Activated T-helper 17 cell treated with anti-CD3 and anti-CD28 coated beads, Interleukin-2, amount 50 U/mL, for 72 hours (primary cell): Measurements from ENCODE around the gene KCNS1. TPM values are rescaled to one million over a fixed set of nuclear protein-coding genes. Genes with fewer than 3 reads are reported as not detected.
A peak's percentile ranks its signal among the peaks of the same experiment; 100 is the strongest.

Experiments
- ATAC-seq: fragments of 150-1000 bp; cut with Tn5 transposase; replicated peaks from 2 replicates; pipeline ENCODE4 v1.10.0; 2021; ENCODE audit warnings: mild to moderate bottlenecking, moderate library complexity
- H3K27ac Mint-ChIP-seq: one replicate; pipeline ENCODE4 v1.8.0; 2022; ENCODE audit warnings: mixed read lengths
- H3K27me3 Mint-ChIP-seq: one replicate; pipeline ENCODE4 v1.8.0; 2022; ENCODE audit warnings: mixed read lengths
- H3K36me3 Mint-ChIP-seq: one replicate; pipeline ENCODE4 v1.8.0; 2022; ENCODE audit warnings: low read depth, mild to moderate bottlenecking, mixed read lengths
- H3K4me1 Mint-ChIP-seq: one replicate; pipeline ENCODE4 v1.8.0; 2022; ENCODE audit warnings: mixed read lengths
- H3K4me3 Mint-ChIP-seq: one replicate; pipeline ENCODE4 v1.8.0; 2022; ENCODE audit warnings: mild to moderate bottlenecking, mixed read lengths
- H3K9me3 Mint-ChIP-seq: one replicate; pipeline ENCODE4 v1.8.0; 2022; ENCODE audit warnings: mixed read lengths
- total RNA-seq, 2 donors: library from RNA; stranded (reverse); gene quantifications; one replicate each; pipeline ENCODE4 v1.2.3, GENCODE V29; 2022

The KCNS1 gene
- total RNA-seq, 2 donors from 2014 or later = 0.15 to 0.24 TPM

GRCh38 chr20:45056473-45057173 lies 44.3 kb downstream of the KCNS1 start:
- Mint-ChIP-seq H3K4me3 (no peak overlapping the region), H3K36me3 (peaks cover 99% of the 10 kb centered on the region), H3K27ac (peak overlapping the region; percentile 90), H3K9me3 (no peaks in the 10 kb centered on the region), H3K27me3 (no peaks in the 10 kb centered on the region), H3K4me1 (peaks cover 70% of the 10 kb centered on the region)
- ATAC-seq = no peak

GRCh38 chr20:45055056-45055455 lies 45.9 kb downstream of the KCNS1 start:
- H3K4me3 Mint-ChIP-seq = peak overlapping the region; percentile 31

DNA sequence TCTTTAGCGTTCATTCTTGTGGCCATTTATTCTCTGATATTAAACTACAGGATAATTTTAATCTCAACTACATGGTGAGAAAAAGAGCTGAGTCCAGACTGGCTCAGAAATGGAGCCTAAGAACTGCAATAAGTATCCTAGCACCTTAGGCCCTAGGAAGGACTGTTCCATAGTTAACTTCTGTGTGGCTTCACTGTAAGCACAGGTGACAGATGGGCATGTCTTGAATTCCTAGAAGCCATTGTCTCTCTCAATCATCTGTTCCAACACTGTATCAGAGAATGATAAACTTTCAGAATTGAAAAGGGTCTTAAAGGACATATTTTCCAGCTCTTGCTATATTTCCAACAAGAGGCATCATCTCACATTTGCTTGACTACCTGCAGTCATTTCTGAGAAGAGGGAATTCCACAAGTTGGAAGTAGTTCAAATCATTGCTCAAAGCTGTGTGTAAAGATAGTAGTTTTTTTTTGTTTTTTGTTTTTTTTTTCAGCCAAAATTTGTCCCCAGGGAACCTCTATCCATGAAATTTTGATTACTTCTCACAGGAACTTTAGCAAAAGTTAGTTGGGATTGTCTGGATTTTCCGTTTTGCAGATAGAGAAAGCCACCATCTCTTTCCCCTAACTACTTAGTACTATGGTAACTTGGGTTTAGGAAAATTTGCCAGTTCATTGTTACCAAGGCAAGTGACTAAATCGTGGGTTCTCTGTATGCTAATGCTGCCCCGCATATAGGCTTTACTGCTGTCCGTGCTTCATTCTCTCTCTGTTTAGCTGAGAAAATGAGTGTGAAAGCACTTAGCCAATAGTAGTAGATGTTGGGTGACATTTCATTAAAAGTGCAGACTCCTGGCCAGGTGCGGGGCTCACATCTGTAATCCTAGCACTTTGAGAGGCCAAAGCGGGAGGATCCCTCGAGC lies 47.2 kb downstream of the KCNS1 start:
- Mint-ChIP-seq H3K27me3 (no peaks in the 10 kb centered on the region), H3K9me3 (no peaks in the 10 kb centered on the region), H3K4me3 (peak overlapping the region; percentile 61), H3K36me3 (peaks cover 92% of the 10 kb centered on the region), H3K27ac (peak overlapping the region; percentile 75), H3K4me1 (peaks cover 66% of the 10 kb centered on the region)
- ATAC-seq = peak; percentile 36

More at GRCh38 chr20:45055056-45055455, 45.9 kb downstream of the KCNS1 start:
- H3K9me3 Mint-ChIP-seq = no peaks in the 10 kb centered on the region
- peaks cover 61% of the 10 kb centered on the region for H3K4me1 Mint-ChIP-seq
- H3K27me3 Mint-ChIP-seq = no peaks in the 10 kb centered on the region
- peak overlapping the region; percentile 90 for H3K27ac Mint-ChIP-seq
- ATAC-seq = peak; percentile 17
- H3K36me3 Mint-ChIP-seq = peaks cover 91% of the 10 kb centered on the region

DNA sequence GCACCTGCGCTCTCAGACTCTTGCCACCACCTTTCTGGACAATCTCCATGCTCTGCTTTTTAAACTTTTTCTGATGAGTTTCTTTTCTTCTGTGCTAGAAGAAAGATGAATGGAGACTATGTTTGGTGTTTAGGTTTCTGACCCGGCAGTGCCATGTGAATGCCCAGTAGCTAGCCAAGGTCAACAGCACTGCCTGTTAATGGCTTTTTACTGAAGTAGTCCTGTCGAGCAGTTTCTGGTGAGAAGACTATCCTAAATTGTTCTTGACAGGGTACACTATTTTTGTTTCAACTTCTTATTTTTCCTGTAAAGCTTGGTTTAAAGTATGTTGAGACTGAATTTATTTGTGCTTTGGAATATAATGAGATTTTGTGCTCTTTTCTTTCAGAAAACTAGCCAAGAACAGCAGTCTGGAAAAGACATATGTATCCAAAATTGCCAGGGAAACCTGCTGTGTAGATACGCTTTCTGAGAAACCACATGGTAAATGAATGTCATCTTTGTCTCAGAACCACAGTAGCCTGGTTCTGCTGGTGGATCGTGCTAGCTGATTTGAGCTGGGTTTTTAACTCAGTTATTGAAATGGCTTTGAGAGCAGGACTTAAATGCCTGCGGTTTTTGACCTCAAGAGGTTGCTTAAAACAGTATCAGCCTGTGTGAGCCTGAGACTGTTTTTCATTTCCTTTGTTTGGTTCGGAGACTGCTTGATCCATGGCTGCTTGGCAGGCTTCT lies 48.1 kb downstream of the KCNS1 start:
- H3K27me3 Mint-ChIP-seq = no peaks in the 10 kb centered on the region
- peak; percentile 75 for ATAC-seq
- H3K36me3 Mint-ChIP-seq = peaks cover 92% of the 10 kb centered on the region
- H3K27ac Mint-ChIP-seq = peak overlapping the region; percentile 75
- H3K9me3 Mint-ChIP-seq = no peaks in the 10 kb centered on the region
- H3K4me3 Mint-ChIP-seq = peak overlapping the region; percentile 61
- H3K4me1 Mint-ChIP-seq = peaks cover 65% of the 10 kb centered on the region

DNA sequence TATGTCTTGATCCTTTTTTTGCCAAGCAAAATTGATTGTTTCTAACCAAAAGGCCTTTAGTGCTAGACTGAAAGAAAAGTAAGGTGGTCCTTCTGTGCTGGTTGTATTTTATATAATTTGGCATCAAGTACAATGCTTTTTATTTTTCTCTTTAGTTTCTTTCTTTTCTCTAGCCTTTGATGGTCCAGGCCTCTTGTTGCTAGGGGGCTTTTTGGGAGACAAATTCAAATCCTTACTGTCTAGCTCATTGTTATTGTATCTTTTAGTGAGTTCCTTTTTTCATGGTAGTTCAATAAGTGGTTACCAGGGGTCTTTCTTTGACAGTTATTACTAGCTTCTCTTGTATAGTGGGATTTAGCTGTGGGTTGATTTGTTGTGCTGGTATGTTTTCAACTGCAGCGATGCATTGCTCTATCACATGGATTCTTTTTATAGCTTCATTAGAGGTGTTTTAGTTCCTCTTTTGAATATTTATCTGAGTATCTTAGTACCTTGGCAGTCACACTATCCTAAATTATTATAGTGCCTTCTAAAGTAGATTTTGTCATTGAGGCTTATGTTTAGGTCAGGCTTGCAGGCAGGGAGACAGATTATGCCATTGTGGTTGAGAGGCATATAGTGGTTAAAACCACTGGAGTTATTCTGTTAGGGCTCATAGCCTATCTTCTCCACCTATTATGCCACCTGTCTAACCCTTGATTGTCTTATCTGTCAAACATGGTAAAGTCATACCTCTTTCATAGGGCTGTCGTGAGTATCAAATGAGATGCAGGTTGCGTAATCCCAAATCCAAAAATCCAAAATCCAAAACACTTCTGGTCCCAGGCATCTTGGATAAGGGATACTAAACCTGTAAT lies 49.5 kb downstream of the KCNS1 start:
- Mint-ChIP-seq H3K4me3 (peak overlapping the region; percentile 61), H3K9me3 (no peaks in the 10 kb centered on the region), H3K27me3 (no peaks in the 10 kb centered on the region), H3K27ac (peak overlapping the region; percentile 75), H3K36me3 (peaks cover 91% of the 10 kb centered on the region), H3K4me1 (peaks cover 74% of the 10 kb centered on the region)
- peak; percentile 31 for ATAC-seq

- H3K4me1 Mint-ChIP-seq = peaks cover 60% of the 10 kb centered on the region
- peak; percentile 73 for ATAC-seq
- H3K27ac Mint-ChIP-seq = peak overlapping the region; percentile 80
- H3K36me3 Mint-ChIP-seq = peaks cover 90% of the 10 kb centered on the region
- H3K4me3 Mint-ChIP-seq = peak overlapping the region; percentile 63
- H3K9me3 Mint-ChIP-seq = no peaks in the 10 kb centered on the region
- no peaks in the 10 kb centered on the region for H3K27me3 Mint-ChIP-seq
Observed at GRCh38 chr20:45049904-45050471, 50.9 kb downstream of the KCNS1 start.

DNA sequence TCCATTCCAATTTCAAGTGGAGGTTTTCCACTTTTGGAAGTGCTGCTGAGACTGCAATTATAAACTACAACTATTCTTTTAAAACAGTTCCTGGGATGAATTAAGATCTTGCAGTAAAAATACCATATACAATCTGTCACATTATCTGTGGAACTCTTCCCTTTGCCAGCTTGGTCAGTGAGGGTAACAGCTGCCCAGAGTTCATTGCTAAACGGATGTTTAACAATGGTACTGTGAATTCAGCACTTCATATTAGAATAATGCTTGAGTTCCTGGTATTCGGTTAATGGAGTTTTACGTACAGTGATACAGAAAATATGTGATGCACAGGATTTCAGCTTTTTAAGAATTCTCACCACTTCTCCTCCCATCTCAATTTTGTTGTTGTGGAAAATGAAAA lies 51.5 kb downstream of the KCNS1 start:
- peak overlapping the region; percentile 63 for H3K4me3 Mint-ChIP-seq
- H3K9me3 Mint-ChIP-seq = no peaks in the 10 kb centered on the region
- H3K36me3 Mint-ChIP-seq = peaks cover 90% of the 10 kb centered on the region
- peaks cover 55% of the 10 kb centered on the region for H3K4me1 Mint-ChIP-seq
- H3K27ac Mint-ChIP-seq = peak overlapping the region; percentile 80
- H3K27me3 Mint-ChIP-seq = no peaks in the 10 kb centered on the region
- ATAC-seq = no peak

DNA sequence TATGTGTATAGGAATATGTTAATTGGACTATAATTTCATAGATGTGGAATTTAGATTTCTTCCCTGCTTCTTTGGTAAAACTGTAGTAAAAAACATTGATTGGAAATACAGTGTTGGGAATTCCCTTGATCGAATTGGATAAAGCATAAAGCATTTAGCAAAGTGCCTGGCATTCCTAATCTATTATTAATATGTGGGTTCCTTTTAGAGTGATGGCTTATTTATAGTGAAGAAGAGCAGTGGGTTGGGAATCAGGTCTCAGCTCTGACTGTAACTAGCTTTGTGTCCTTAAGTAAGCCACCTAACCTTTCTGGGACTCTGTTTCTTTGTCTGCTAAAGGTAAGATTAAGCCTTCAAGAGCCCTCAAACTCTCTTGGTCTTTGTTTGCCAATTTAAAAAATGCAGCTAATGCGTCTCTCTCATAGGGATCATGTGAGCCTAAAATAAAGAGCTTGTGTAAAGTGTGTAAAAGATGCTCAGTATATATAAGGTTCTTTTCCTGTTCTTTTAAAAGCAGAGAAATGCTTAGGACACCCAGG lies 53.3 kb downstream of the KCNS1 start:
- no peaks in the 10 kb centered on the region for H3K9me3 Mint-ChIP-seq
- H3K36me3 Mint-ChIP-seq = peaks cover 90% of the 10 kb centered on the region
- no peaks in the 10 kb centered on the region for H3K27me3 Mint-ChIP-seq
- peaks cover 47% of the 10 kb centered on the region for H3K4me1 Mint-ChIP-seq
- H3K27ac Mint-ChIP-seq = peak overlapping the region; percentile 80
- H3K4me3 Mint-ChIP-seq = no peak overlapping the region
- ATAC-seq = no peak

DNA sequence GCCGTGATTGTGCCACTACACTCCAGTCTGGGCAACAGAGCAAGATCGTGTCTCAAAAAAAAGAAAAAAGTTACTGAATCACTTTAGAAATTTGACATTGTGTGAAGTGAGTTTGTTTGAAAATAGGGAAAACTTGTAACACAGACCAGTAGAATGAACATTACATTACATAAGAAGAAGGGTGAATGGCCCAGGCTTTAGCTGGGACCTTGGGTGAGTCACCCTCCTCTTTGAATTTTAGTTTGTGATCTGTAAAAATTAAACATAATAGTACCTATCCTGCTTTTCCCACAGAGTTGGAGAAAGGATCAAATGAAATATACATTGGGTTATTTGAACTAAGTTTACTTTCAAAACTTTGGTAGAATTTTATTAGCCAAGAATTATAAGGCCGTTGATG lies 56.3 kb downstream of the KCNS1 start:
- no peak for ATAC-seq
- no peaks in the 10 kb centered on the region for H3K27me3 Mint-ChIP-seq
- H3K27ac Mint-ChIP-seq = no peak overlapping the region
- H3K9me3 Mint-ChIP-seq = no peaks in the 10 kb centered on the region
- H3K4me3 Mint-ChIP-seq = no peak overlapping the region
- peaks cover 98% of the 10 kb centered on the region for H3K36me3 Mint-ChIP-seq
- peaks cover 41% of the 10 kb centered on the region for H3K4me1 Mint-ChIP-seq

- peak; percentile 79 for ATAC-seq
- H3K27me3 Mint-ChIP-seq = no peaks in the 10 kb centered on the region
- no peaks in the 10 kb centered on the region for H3K9me3 Mint-ChIP-seq
- H3K4me1 Mint-ChIP-seq = peaks cover 37% of the 10 kb centered on the region
- peaks cover 98% of the 10 kb centered on the region for H3K36me3 Mint-ChIP-seq
- H3K27ac Mint-ChIP-seq = peak overlapping the region; percentile 64
- peak overlapping the region; percentile 11 for H3K4me3 Mint-ChIP-seq
Observed at GRCh38 chr20:45044084-45044573, 56.8 kb downstream of the KCNS1 start.

GRCh38 chr20:45042978-45043377 lies 57.9 kb downstream of the KCNS1 start:
- H3K27ac Mint-ChIP-seq = peak overlapping the region; percentile 83
- H3K27me3 Mint-ChIP-seq = no peaks in the 10 kb centered on the region
- peaks cover 31% of the 10 kb centered on the region for H3K4me1 Mint-ChIP-seq
- peaks cover 95% of the 10 kb centered on the region for H3K36me3 Mint-ChIP-seq
- H3K9me3 Mint-ChIP-seq = no peaks in the 10 kb centered on the region
- no peak for ATAC-seq
- H3K4me3 Mint-ChIP-seq = no peak overlapping the region
